Mesenchymal stem cell (in vitro differentiated cells and primary cell): ENCODE data around the gene ADAMTSL1.
A peak's percentile ranks its signal among the peaks of the same experiment; 100 is the strongest.

Experiments
- DNase-seq: peaks from one replicate; pipeline ENCODE4 v3.0.0-alpha.2; 2013
- H2AFZ ChIP-seq: one replicate; pipeline ENCODE4 v1.6.1; 2013; ENCODE audit warnings: low read depth, mild to moderate bottlenecking, control low read depth, inconsistent platforms, low read length, moderate library complexity
- H2AK5ac ChIP-seq: 2 replicates; pipeline ENCODE4 v1.6.1; 2013; ENCODE audit warnings: low read length, moderate library complexity, mild to moderate bottlenecking, inconsistent platforms; ENCODE audit not compliant: severe bottlenecking
- H2BK120ac ChIP-seq: one replicate; pipeline ENCODE4 v1.6.1; 2013; ENCODE audit warnings: low read depth, mild to moderate bottlenecking, inconsistent platforms, low read length, moderate library complexity
- H2BK12ac ChIP-seq, 2 experiments: one replicate each; pipeline ENCODE4 v1.6.1; 2013; ENCODE audit warnings: inconsistent platforms in 2 of 2, low read length in 2 of 2, mild to moderate bottlenecking in 2 of 2, moderate library complexity in 2 of 2, control low read depth in 1 of 2
- H2BK15ac ChIP-seq: one replicate; pipeline ENCODE4 v1.6.1; 2013; ENCODE audit warnings: mild to moderate bottlenecking, low read depth, inconsistent platforms; ENCODE audit not compliant: poor library complexity, severe bottlenecking
- H2BK5ac ChIP-seq: 2 replicates; pipeline ENCODE4 v1.6.1; 2013; ENCODE audit warnings: low read depth, mild to moderate bottlenecking, low read length, control low read depth, inconsistent platforms; ENCODE audit not compliant: poor library complexity, severe bottlenecking
- H3K14ac ChIP-seq, 2 experiments: one replicate each; pipeline ENCODE4 v1.6.1; 2013; ENCODE audit warnings: inconsistent platforms in 2 of 2, low read length in 2 of 2, control low read depth in 1 of 2, mild to moderate bottlenecking in 1 of 2, moderate library complexity in 1 of 2
- H3K18ac ChIP-seq, 2 experiments: one replicate each; pipeline ENCODE4 v1.6.1; 2013; ENCODE audit warnings: inconsistent platforms in 2 of 2, low read length in 2 of 2, control low read depth in 1 of 2, low read depth in 1 of 2, mild to moderate bottlenecking in 1 of 2
- H3K23ac ChIP-seq, 2 experiments: one replicate each; pipeline ENCODE4 v1.6.1; 2013; ENCODE audit warnings: inconsistent platforms in 2 of 2, low read length in 2 of 2, mild to moderate bottlenecking in 2 of 2, moderate library complexity in 2 of 2, control low read depth in 1 of 2
- H3K27ac ChIP-seq: 2 replicates; pipeline ENCODE4 v1.5.1; 2013; ENCODE audit warnings: mild to moderate bottlenecking, moderate library complexity, low read length, control low read depth, inconsistent platforms; ENCODE audit not compliant: poor library complexity, severe bottlenecking
- H3K27me3 ChIP-seq, 2 experiments: 2 replicates each; pipeline versions ENCODE4 v1.6.1 to v1.7.0; 2013; ENCODE audit warnings: low read length in 2 of 2, mild to moderate bottlenecking in 2 of 2, moderate library complexity in 2 of 2, control low read depth in 1 of 2, inconsistent platforms in 1 of 2; ENCODE audit not compliant: control insufficient read depth in 1 of 2, insufficient read depth in 1 of 2
- H3K36me3 ChIP-seq, 2 experiments: 2 replicates each; pipeline versions ENCODE4 v1.6.1 to v1.7.0; 2013; ENCODE audit warnings: low read length in 2 of 2, control low read depth in 1 of 2, inconsistent platforms in 1 of 2, low read depth in 1 of 2, mild to moderate bottlenecking in 1 of 2; ENCODE audit not compliant: insufficient read depth in 2 of 2, control insufficient read depth in 1 of 2
- H3K4ac ChIP-seq, 2 experiments: one replicate each; pipeline ENCODE4 v1.6.1; 2013; ENCODE audit warnings: inconsistent platforms in 2 of 2, low read length in 2 of 2, mild to moderate bottlenecking in 2 of 2, moderate library complexity in 2 of 2, control low read depth in 1 of 2, low read depth in 1 of 2
- H3K4me1 ChIP-seq: 2 replicates; pipeline ENCODE4 v1.6.1; 2013; ENCODE audit warnings: low read depth, low read length, control low read depth; ENCODE audit not compliant: control insufficient read depth, insufficient read depth
- H3K4me2 ChIP-seq: 2 replicates; pipeline ENCODE4 v1.6.1; 2013; ENCODE audit warnings: low read length, mild to moderate bottlenecking, inconsistent platforms; ENCODE audit not compliant: poor library complexity, severe bottlenecking
- H3K4me3 ChIP-seq, 2 experiments: 2 replicates each; pipeline versions ENCODE4 v1.5.1 to v1.7.0; 2013; ENCODE audit warnings: low read length in 2 of 2, mild to moderate bottlenecking in 2 of 2, control low read depth in 1 of 2, low read depth in 1 of 2; ENCODE audit not compliant: insufficient read depth in 1 of 2
- H3K79me1 ChIP-seq: replicated peaks from 2 replicates; pipeline ENCODE4 v1.6.1; 2013; ENCODE audit warnings: mild to moderate bottlenecking, control low read depth, low read length, inconsistent platforms; ENCODE audit not compliant: poor library complexity, severe bottlenecking
- H3K9ac ChIP-seq: 2 replicates; pipeline ENCODE4 v1.7.0; 2013; ENCODE audit warnings: mild to moderate bottlenecking, low read length, moderate library complexity
- H3K9me3 ChIP-seq: 2 replicates; pipeline ENCODE4 v1.7.0; 2013; ENCODE audit warnings: mild to moderate bottlenecking, low read length; ENCODE audit not compliant: control insufficient read depth
- H4K8ac ChIP-seq: one replicate; pipeline ENCODE4 v1.6.1; 2013; ENCODE audit warnings: inconsistent platforms, mild to moderate bottlenecking, low read length, moderate library complexity
- H4K91ac ChIP-seq: one replicate; pipeline ENCODE4 v1.6.1; 2013; ENCODE audit warnings: mild to moderate bottlenecking, low read length, inconsistent platforms
- WGBS: methylation state at CpG from one replicate; pipeline ENCODE4 v1.1.7; 2013; ENCODE audit warnings: mixed read lengths; 5-methylcytosine and 5-hydroxymethylcytosine counted together

The ADAMTSL1 gene

GRCh38 chr9:18662320-18662719 lies 188.4 kb downstream of the ADAMTSL1 start:
- H3K4me3 ChIP-seq = no peak overlapping the region

GRCh38 chr9:18665947-18666346 lies 192.0 kb downstream of the ADAMTSL1 start:
- H3K27ac ChIP-seq = no peak overlapping the region
- no peak overlapping the region for H3K23ac ChIP-seq
- H3K9ac ChIP-seq = no peak overlapping the region
- 73% methylated on average over 1 of the region's 1 CpG for WGBS
- H2AFZ ChIP-seq = no peak overlapping the region
- no peak overlapping the region for H2BK5ac ChIP-seq
- H2BK120ac ChIP-seq = no peak overlapping the region
- no peak overlapping the region for H3K14ac ChIP-seq
- DNase-seq = no peak
- H3K9me3 ChIP-seq = no peaks in the 10 kb centered on the region
- H2AK5ac ChIP-seq = no peak overlapping the region
- H3K4ac ChIP-seq = no peak overlapping the region
- H2BK12ac ChIP-seq = no peak overlapping the region
- no peak overlapping the region for H4K91ac ChIP-seq
- peak overlapping the region in 1 of 2 experiments; percentile 6 for H3K4me3 ChIP-seq
- no peaks in the 10 kb centered on the region for H3K79me1 ChIP-seq
- no peak overlapping the region for H4K8ac ChIP-seq
- H3K18ac ChIP-seq = no peak overlapping the region
- no peaks in the 10 kb centered on the region for H3K4me1 ChIP-seq
- H3K36me3 ChIP-seq = peaks cover 0 to 94% of the 10 kb centered on the region in 2 experiments
- no peak overlapping the region for H3K4me2 ChIP-seq
- H2BK15ac ChIP-seq = no peak overlapping the region
- no peaks in the 10 kb centered on the region for H3K27me3 ChIP-seq

More at GRCh38 chr9:18662320-18662719, 188.4 kb downstream of the ADAMTSL1 start:
- Histone ChIP-seq H3K18ac (no peak overlapping the region), H4K91ac (no peak overlapping the region), H3K9ac (no peak overlapping the region), H4K8ac (no peak overlapping the region), H3K23ac (no peak overlapping the region), H2AFZ (no peak overlapping the region), H3K14ac (no peak overlapping the region), H3K27ac (no peak overlapping the region), H2BK15ac (no peak overlapping the region), H3K27me3 (no peaks in the 10 kb centered on the region), H2AK5ac (no peak overlapping the region), H3K36me3 (peaks cover 0 to 91% of the 10 kb centered on the region in 2 experiments), H3K4me2 (no peak overlapping the region), H2BK12ac (no peak overlapping the region), H3K9me3 (no peaks in the 10 kb centered on the region), H2BK120ac (no peak overlapping the region), H3K79me1 (no peaks in the 10 kb centered on the region), H3K4ac (no peak overlapping the region), H3K4me1 (no peaks in the 10 kb centered on the region), H2BK5ac (no peak overlapping the region)
- WGBS = 76% methylated on average over 2 of the region's 3 CpGs
- no peak for DNase-seq

DNA sequence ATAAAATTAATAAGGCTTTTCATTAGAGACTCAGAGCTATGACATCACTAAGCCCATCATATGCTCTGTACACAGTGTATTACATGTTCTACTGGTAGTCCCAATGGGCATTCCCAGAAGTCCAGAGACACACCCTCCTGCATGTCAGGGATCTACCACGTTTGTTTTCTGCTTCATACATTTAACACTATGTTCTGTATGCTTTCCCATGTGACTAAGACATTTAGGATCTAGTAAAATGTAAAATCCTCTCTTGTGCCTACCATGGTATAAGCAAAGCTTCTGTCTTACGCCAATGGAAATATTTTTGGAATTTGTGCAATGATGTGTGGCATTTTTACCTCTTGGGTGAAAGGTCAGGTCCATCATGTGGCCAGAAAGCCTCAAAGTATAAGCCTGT lies 192.4 kb downstream of the ADAMTSL1 start:
- Histone ChIP-seq H3K4me3 (peak overlapping the region in 1 of 2 experiments; percentile 6), H2BK5ac (no peak overlapping the region), H2BK120ac (no peak overlapping the region), H3K23ac (no peak overlapping the region), H3K4ac (no peak overlapping the region), H3K9ac (peak overlapping the region; percentile 14), H3K4me1 (no peaks in the 10 kb centered on the region), H2BK12ac (no peak overlapping the region), H3K27ac (no peak overlapping the region), H4K91ac (no peak overlapping the region), H2AK5ac (no peak overlapping the region), H2BK15ac (no peak overlapping the region), H3K36me3 (peaks cover 0 to 94% of the 10 kb centered on the region in 2 experiments), H3K18ac (no peak overlapping the region), H3K79me1 (no peaks in the 10 kb centered on the region), H3K14ac (no peak overlapping the region), H3K4me2 (no peak overlapping the region), H3K9me3 (no peaks in the 10 kb centered on the region), H2AFZ (no peak overlapping the region), H3K27me3 (no peaks in the 10 kb centered on the region), H4K8ac (no peak overlapping the region)
- 56% methylated on average over 1 of the region's 2 CpGs for WGBS
- DNase-seq = no peak

GRCh38 chr9:18666986-18667772 lies 193.2 kb downstream of the ADAMTSL1 start:
- no peaks in the 10 kb centered on the region for H3K9me3 ChIP-seq
- H3K4me2 ChIP-seq = no peak overlapping the region
- H3K4ac ChIP-seq = no peak overlapping the region
- no peak overlapping the region for H2BK12ac ChIP-seq
- H3K4me3 ChIP-seq = no peak overlapping the region
- no peak overlapping the region for H3K23ac ChIP-seq
- no peaks in the 10 kb centered on the region for H3K79me1 ChIP-seq
- H4K8ac ChIP-seq = no peak overlapping the region
- H2BK5ac ChIP-seq = no peak overlapping the region
- no peak overlapping the region for H2BK15ac ChIP-seq
- H2AK5ac ChIP-seq = no peak overlapping the region
- 85% methylated on average over 6 of the region's 6 CpGs for WGBS
- no peaks in the 10 kb centered on the region for H3K4me1 ChIP-seq
- no peaks in the 10 kb centered on the region for H3K27me3 ChIP-seq
- DNase-seq = no peak
- peak overlapping the region; percentile 14 for H3K9ac ChIP-seq
- H2BK120ac ChIP-seq = no peak overlapping the region
- H3K36me3 ChIP-seq = peaks cover 0 to 92% of the 10 kb centered on the region in 2 experiments
- no peak overlapping the region for H4K91ac ChIP-seq
- no peak overlapping the region for H3K27ac ChIP-seq
- no peak overlapping the region for H2AFZ ChIP-seq
- H3K18ac ChIP-seq = no peak overlapping the region
- H3K14ac ChIP-seq = no peak overlapping the region
